ENCODE results near the gene CFAP45. TPM values are rescaled to one million over a fixed set of nuclear protein-coding genes. Genes with fewer than 3 reads are reported as not detected.

CFAP45 gene
- total RNA-seq, 2 experiments from 2014 or later, result 0.63 TPM; not detected in 1

GRCh38 chr1:159937054-159937750 is 37.2 kb upstream of the CFAP45 start:
- Histone ChIP-seq H3K79me2 (ENCODE audit: insufficient read depth, low read depth, low read length) (no peaks in the 10 kb centered on the region), H2AFZ (ENCODE audit: low read length) (no peak overlapping the region), H3K36me3 (ENCODE audit: insufficient read depth, low read length) (no peaks in the 10 kb centered on the region), H4K20me1 (ENCODE audit: insufficient read depth, low read length) (no peaks in the 10 kb centered on the region), H3K4me2 (ENCODE audit: low read length) (no peak overlapping the region), H3K4me1 (ENCODE audit: insufficient read depth, low read length, poor library complexity, severe bottlenecking) (peaks cover 8% of the 10 kb centered on the region), H3K27ac (ENCODE audit: low read depth, low read length, poor library complexity, severe bottlenecking) (no peak overlapping the region), H3K4me3 (ENCODE audit: low read depth, low read length, poor library complexity, severe bottlenecking) (no peak overlapping the region), H3K9me3 (ENCODE audit: low read length) (no peaks in the 10 kb centered on the region), H3K9me2 (ENCODE audit: insufficient read depth, low read length) (no peaks in the 10 kb centered on the region)
- intact Hi-C loops (cut with micrococcal nuclease; ENCODE audit: unreplicated experiment), result loop anchor here (2.0 kb wide), 1 partner anchor 142 kb away; no protein-coding TSS in a partner anchor
- ChIA-PET CTCF (ENCODE audit: unreplicated experiment) (no interaction called here), POLR2A (no interaction called here)
- no TSS peak for BruUV-seq (replicated peaks)
- no peak for TF ChIP-seq EZH2phosphoT487 (IDR thresholded peaks at IDR 0.05; ENCODE audit: borderline replicate concordance, low read depth, low read length)
- TF ChIP-seq, protein P1, sequence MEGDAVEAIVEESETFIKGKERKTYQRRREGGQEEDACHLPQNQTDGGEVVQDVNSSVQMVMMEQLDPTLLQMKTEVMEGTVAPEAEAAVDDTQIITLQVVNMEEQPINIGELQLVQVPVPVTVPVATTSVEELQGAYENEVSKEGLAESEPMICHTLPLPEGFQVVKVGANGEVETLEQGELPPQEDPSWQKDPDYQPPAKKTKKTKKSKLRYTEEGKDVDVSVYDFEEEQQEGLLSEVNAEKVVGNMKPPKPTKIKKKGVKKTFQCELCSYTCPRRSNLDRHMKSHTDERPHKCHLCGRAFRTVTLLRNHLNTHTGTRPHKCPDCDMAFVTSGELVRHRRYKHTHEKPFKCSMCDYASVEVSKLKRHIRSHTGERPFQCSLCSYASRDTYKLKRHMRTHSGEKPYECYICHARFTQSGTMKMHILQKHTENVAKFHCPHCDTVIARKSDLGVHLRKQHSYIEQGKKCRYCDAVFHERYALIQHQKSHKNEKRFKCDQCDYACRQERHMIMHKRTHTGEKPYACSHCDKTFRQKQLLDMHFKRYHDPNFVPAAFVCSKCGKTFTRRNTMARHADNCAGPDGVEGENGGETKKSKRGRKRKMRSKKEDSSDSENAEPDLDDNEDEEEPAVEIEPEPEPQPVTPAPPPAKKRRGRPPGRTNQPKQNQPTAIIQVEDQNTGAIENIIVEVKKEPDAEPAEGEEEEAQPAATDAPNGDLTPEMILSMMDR (conservative IDR thresholded peaks at IDR 0.05; ENCODE audit: low read length), result no peak
- peak; percentile 16 for DNase-seq (ENCODE audit: low spot score)

DNA sequence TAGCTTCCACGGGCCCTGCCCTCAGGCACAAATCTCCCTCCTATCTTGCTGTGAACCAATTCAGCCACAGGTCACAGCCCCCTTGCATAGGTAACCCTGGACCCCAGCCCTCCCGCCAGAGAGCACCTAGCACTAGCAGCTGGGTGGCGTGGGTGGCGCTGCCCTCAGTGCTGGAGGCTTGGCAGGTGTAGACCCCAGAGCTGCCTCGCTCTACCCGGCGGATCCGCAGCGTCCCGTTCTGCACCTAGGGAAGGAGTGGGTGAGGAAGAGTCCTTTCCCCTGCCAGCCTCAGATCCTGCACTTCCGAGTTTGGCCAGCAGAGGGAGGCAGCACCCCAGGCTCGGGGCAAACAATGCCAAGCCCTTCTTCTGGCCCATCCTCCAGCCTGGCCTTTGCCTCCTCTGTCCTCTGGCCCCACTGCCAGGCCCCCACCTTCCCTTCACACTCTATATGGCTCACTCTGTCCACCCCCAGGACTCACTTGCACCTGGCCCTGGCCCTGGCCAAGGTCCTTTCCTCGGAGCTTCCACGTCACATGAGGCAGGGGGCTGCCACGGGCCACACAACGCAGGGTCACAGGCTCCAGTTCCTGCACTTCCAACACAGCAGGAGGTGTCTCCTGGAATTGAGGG is 36.4 kb upstream of the CFAP45 start:
- no peak overlapping the region for H2AFZ ChIP-seq (ENCODE audit: low read length)
- H3K4me1 ChIP-seq (ENCODE audit: insufficient read depth, low read length, poor library complexity, severe bottlenecking), result peaks cover 8% of the 10 kb centered on the region
- POLR2A ChIA-PET, result no interaction called here
- no peaks in the 10 kb centered on the region for H4K20me1 ChIP-seq (ENCODE audit: insufficient read depth, low read length)
- TF ChIP-seq EZH2phosphoT487 (IDR thresholded peaks at IDR 0.05; ENCODE audit: borderline replicate concordance, low read depth, low read length), result no peak
- TF ChIP-seq, protein P1 (conservative IDR thresholded peaks at IDR 0.05; ENCODE audit: low read length), result peak; percentile 83
- no peaks in the 10 kb centered on the region for H3K79me2 ChIP-seq (ENCODE audit: insufficient read depth, low read depth, low read length)
- no peaks in the 10 kb centered on the region for H3K9me2 ChIP-seq (ENCODE audit: insufficient read depth, low read length)
- no peak overlapping the region for H3K4me3 ChIP-seq (ENCODE audit: low read depth, low read length, poor library complexity, severe bottlenecking)
- BruUV-seq (replicated peaks), result no TSS peak
- peak; percentile 60 for DNase-seq (ENCODE audit: low spot score)
- no peak overlapping the region for H3K27ac ChIP-seq (ENCODE audit: low read depth, low read length, poor library complexity, severe bottlenecking)
- peak overlapping the region; percentile 8; the same call in 1 of the 2 replicates for H3K4me2 ChIP-seq (ENCODE audit: low read length)
- intact Hi-C loops (cut with micrococcal nuclease; ENCODE audit: unreplicated experiment), result loop anchor here (1.0 to 2.0 kb wide), 2 partner anchors 71 to 142 kb away; no protein-coding TSS in a partner anchor
- CTCF ChIA-PET (ENCODE audit: unreplicated experiment), result interaction anchor here (1.1 kb wide), 1 partner anchor 71 kb away, joined by 4 read pairs; no protein-coding TSS in a partner anchor
- H3K36me3 ChIP-seq (ENCODE audit: insufficient read depth, low read length), result no peaks in the 10 kb centered on the region
- H3K9me3 ChIP-seq (ENCODE audit: low read length), result no peaks in the 10 kb centered on the region

All from OCI-LY7 (cell line).